Mucosa of descending colon (tissue), 3 donors: Measurements from ENCODE around the gene STAT5A. TPM values are rescaled to one million over a fixed set of nuclear protein-coding genes. Genes with fewer than 3 reads are reported as not detected.
"Not testable (repeated sequence)": the region's sequence is repeated elsewhere in the genome, so short reads cannot be mapped to it uniquely, and the experiment has no call there.

Source experiments
- ATAC-seq: fragments of 200-7000 bp; cut with Tn5 transposase; one replicate; pipeline ENCODE4 v1.9.1; 2020; ENCODE audit warnings: mild to moderate bottlenecking, moderate library complexity
- DNase-seq, 3 donors: peaks; one replicate each; pipeline ENCODE4 v3.0.0-alpha.2; 2020
- H3K36me3 ChIP-seq: fragments of 200-600 bp; one replicate; pipeline ENCODE4 v1.8.0; 2021; ENCODE audit warnings: low read depth, mild to moderate bottlenecking
- H3K4me1 ChIP-seq: fragments of 200-600 bp; one replicate; pipeline ENCODE4 v1.8.0; 2021; ENCODE audit warnings: low read depth, mild to moderate bottlenecking
- H3K4me3 ChIP-seq: fragments of 200-600 bp; one replicate; pipeline ENCODE4 v1.8.0; 2021; ENCODE audit warnings: mild to moderate bottlenecking
- H3K9me3 ChIP-seq: fragments of 200-600 bp; one replicate; pipeline ENCODE4 v1.8.0; 2021; ENCODE audit warnings: mild to moderate bottlenecking
- intact Hi-C, 2 donors: fragments of 100-400 bp; cut with DNase I in 1 of 2; cut with micrococcal nuclease in 1 of 2; formaldehyde crosslinking; loops; one replicate each; pipeline versions ENCODE4 v1.11.0 to v1.11.1; 2022; cut with DNase I, micrococcal nuclease
- total RNA-seq, 3 donors: library from RNA; stranded (reverse); fragmentation: NEBNext Ultra II Directional in 2 of 3; extraction: Animal tissue kit (Norgen Biotek cat#: 25700) in 2 of 3; gene quantifications; one replicate each; pipeline versions ENCODE4 v1.2.1 to v1.2.4, GENCODE V29; 2021 to 2023
- TF ChIP-seq, protein P1 (sequence below): fragments of 200-600 bp; IDR thresholded peaks from one replicate; pipeline ENCODE4 v1.8.0; 2022; ENCODE audit warnings: antibody characterized with exemption, mild to moderate bottlenecking
- donor health status: DM: no; HTN: no; CAD: no; lungs with moderate emphysema.
- donor health status: DM: no; HTN: no; CAD: no.
- donor health status: DM: no; HTN: yes; CAD: no.

The STAT5A gene
- total RNA-seq, 3 donors from 2014 or later: 26.4 to 53.7 (median 29.7) TPM

DNA sequence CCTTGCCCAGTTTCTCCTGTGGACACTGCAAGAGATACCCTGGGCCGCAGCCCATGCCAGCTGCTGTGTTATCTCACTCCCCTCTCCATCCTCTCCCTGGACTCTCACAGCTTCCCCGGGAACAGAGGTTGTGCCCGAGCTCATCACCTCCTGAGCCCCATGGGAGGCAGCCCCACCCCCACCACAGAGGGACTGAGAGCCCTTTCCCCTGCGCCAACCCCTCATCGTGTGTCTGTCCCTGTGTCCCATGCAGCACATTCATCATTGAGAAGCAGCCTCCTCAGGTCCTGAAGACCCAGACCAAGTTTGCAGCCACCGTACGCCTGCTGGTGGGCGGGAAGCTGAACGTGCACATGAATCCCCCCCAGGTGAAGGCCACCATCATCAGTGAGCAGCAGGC, 12.7 kb downstream of the STAT5A start:
- ATAC-seq: no peak
- Histone ChIP-seq H3K36me3 (no peaks in the 10 kb centered on the region), H3K4me1 (no peaks in the 10 kb centered on the region), H3K9me3 (no peaks in the 10 kb centered on the region), H3K4me3 (no peak overlapping the region)
- TF ChIP-seq, protein P1, sequence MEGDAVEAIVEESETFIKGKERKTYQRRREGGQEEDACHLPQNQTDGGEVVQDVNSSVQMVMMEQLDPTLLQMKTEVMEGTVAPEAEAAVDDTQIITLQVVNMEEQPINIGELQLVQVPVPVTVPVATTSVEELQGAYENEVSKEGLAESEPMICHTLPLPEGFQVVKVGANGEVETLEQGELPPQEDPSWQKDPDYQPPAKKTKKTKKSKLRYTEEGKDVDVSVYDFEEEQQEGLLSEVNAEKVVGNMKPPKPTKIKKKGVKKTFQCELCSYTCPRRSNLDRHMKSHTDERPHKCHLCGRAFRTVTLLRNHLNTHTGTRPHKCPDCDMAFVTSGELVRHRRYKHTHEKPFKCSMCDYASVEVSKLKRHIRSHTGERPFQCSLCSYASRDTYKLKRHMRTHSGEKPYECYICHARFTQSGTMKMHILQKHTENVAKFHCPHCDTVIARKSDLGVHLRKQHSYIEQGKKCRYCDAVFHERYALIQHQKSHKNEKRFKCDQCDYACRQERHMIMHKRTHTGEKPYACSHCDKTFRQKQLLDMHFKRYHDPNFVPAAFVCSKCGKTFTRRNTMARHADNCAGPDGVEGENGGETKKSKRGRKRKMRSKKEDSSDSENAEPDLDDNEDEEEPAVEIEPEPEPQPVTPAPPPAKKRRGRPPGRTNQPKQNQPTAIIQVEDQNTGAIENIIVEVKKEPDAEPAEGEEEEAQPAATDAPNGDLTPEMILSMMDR: no peak
- DNase-seq: no peak
- intact Hi-C loops: no loop called here

DNA sequence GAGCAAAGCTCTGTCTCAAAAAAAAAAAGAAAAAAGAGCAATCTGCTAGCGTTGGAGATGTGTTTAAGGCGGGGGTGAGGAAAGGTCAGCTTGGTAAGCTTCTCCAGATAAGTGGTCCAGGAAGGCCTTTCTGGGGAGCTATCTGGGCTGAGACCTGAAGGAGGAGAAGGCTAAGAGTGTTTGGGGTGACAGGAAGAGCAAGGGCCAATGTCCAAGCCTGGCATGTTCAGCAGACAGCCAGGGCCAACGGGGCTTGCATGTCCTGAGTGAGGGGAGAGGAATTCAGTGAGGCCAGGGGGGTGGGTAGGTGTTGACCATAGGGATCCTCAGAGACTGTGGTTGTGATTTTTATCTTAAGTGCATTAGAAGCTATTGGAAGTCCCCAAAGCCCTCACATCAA, 15.4 kb downstream of the STAT5A start:
- ATAC-seq (no peak), DNase-seq (no peak)
- no peaks in the 10 kb centered on the region for H3K9me3 ChIP-seq
- TF ChIP-seq, protein P1: no peak
- H3K36me3 ChIP-seq: no peaks in the 10 kb centered on the region
- intact Hi-C loops: no loop called here
- H3K4me3 ChIP-seq: no peak overlapping the region
- H3K4me1 ChIP-seq: no peaks in the 10 kb centered on the region

DNA sequence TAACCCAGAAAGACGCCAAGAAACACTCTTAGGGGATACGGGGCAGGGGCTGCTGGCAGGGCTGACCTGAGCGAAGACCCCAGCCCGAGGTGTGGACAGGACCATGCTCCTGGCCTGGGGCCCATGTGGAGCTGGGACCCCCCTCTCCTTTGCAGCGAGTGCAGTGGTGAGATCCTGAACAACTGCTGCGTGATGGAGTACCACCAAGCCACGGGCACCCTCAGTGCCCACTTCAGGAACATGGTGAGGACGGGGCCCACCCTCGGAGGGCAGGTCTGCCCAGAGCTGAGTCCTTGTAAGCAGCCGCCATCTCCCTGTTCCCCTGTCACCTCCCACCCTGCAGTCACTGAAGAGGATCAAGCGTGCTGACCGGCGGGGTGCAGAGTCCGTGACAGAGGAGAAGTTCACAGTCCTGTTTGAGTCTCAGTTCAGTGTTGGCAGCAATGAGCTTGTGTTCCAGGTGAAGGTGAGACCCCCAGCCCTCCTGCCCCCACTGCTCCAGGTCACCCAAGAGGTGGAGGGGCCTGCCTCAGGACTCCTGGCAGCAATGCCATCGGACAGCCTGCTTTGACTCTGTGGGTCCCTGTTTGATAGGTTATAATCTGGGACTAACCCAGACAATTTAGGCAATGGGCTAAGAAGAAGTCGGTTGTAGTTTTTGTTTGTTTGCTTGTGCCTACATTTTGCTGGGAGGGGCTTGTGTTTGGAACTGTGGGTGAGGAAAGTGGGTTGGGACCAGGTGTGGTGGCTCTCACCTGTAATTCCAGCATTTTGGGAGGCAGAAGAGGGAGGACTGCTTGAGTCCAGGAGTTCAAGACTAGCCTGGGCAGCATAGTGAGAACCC, 16.1 kb downstream of the STAT5A start:
- TF ChIP-seq, protein P1: no peak
- ATAC-seq (no peak), DNase-seq (no peak)
- Histone ChIP-seq H3K4me3 (no peak overlapping the region), H3K9me3 (no peaks in the 10 kb centered on the region), H3K36me3 (no peaks in the 10 kb centered on the region), H3K4me1 (no peaks in the 10 kb centered on the region)
- intact Hi-C loops: no loop called here

- H3K36me3 ChIP-seq: not testable (repeated sequence)
Observed at GRCh38 chr17:42305031-42305330, 16.7 kb downstream of the STAT5A start.

DNA sequence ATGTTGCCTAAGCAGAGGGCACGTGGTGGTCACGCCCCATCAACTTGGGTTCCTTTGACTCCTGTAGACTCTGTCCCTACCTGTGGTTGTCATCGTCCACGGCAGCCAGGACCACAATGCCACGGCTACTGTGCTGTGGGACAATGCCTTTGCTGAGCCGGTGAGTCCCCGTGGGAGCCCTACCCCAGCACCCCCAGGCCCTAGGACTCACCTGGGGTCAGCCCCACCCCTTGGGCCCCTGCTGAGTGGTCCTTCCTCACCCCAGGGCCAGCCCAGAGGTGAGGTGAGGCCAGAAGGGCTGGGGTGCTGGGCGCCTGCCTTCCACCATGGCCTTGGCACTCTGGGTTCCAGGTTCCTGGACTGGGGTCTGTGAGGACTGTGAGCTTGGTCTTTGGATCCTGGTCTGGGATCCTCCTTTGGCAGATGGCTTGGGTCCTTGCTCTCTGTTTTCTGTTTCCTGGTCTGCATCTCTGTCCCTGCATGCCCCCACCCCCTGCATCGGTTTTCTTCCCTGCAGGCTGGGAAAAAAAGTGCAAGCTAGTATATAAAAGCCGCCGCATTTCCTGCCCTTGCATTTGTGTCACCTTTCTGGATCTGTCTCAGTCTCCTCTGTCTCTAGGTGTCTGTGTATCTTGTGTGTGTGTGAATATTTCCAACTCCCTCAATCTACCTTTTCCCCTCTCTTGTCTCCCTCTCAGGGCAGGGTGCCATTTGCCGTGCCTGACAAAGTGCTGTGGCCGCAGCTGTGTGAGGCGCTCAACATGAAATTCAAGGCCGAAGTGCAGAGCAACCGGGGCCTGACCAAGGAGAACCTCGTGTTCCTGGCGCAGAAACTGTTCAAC, 17.5 kb downstream of the STAT5A start:
- no peak for ATAC-seq
- intact Hi-C loops: no loop called here
- Histone ChIP-seq H3K36me3 (no peaks in the 10 kb centered on the region), H3K4me3 (no peak overlapping the region), H3K4me1 (no peaks in the 10 kb centered on the region), H3K9me3 (no peaks in the 10 kb centered on the region)
- DNase-seq: no peak
- TF ChIP-seq, protein P1: no peak

More at GRCh38 chr17:42305031-42305330, 16.7 kb downstream of the STAT5A start:
- intact Hi-C loops, H3K4me1 ChIP-seq, H3K4me3 ChIP-seq, DNase-seq, ATAC-seq, H3K9me3 ChIP-seq: not testable (repeated sequence)

- H3K9me3 ChIP-seq: no peaks in the 10 kb centered on the region
- DNase-seq (no peak), ATAC-seq (no peak)
- peaks cover 3% of the 10 kb centered on the region for H3K4me1 ChIP-seq
- intact Hi-C loops: no loop called here
- TF ChIP-seq, protein P1: no peak
- H3K4me3 ChIP-seq: no peak overlapping the region
- H3K36me3 ChIP-seq: no peaks in the 10 kb centered on the region
Observed at GRCh38 chr17:42306385-42306667, 18.0 kb downstream of the STAT5A start.
